ENCODE results near the gene CHRNA1. TPM values are rescaled to one million over a fixed set of nuclear protein-coding genes. Genes with fewer than 3 reads are reported as not detected.

CHRNA1 gene
- total RNA-seq, 4 donors from 2014 or later = 0.17 TPM; not detected in 3

DNA sequence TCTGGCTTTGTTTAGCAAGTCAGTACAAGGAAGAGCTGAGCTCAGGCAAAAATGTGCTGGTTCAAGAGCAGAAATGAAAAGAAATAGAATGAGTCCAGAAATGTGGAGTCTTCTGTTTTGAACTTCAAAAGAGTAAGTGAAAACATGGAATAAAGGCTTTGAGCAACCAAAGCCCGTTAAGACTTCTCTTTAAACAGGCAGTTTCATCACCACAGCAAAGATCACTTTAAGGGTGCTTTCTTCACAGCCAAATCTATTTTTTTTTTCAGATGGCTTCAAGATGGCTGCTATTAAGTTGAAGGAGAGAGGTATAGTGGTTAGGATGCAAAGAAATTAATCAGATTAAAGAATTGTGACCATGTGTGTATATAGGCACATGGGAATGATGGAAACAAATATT, 2.0 kb upstream of the CHRNA1 start:
- whole genome bisulfite sequencing, 2 donors = 48 to 52% methylated on average over 1 of the region's 1 CpG
- intact Hi-C loops (cut with DNase I; ENCODE audit: low total_unique reads) = no loop called here
- DNase-seq (ENCODE audit: low spot score in 2 of 2) = no peak
- TF ChIP-seq, protein P1, sequence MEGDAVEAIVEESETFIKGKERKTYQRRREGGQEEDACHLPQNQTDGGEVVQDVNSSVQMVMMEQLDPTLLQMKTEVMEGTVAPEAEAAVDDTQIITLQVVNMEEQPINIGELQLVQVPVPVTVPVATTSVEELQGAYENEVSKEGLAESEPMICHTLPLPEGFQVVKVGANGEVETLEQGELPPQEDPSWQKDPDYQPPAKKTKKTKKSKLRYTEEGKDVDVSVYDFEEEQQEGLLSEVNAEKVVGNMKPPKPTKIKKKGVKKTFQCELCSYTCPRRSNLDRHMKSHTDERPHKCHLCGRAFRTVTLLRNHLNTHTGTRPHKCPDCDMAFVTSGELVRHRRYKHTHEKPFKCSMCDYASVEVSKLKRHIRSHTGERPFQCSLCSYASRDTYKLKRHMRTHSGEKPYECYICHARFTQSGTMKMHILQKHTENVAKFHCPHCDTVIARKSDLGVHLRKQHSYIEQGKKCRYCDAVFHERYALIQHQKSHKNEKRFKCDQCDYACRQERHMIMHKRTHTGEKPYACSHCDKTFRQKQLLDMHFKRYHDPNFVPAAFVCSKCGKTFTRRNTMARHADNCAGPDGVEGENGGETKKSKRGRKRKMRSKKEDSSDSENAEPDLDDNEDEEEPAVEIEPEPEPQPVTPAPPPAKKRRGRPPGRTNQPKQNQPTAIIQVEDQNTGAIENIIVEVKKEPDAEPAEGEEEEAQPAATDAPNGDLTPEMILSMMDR (IDR thresholded peaks at IDR 0.05) = no peak
- no peak for TF ChIP-seq POLR2A (IDR thresholded peaks at IDR 0.05)
- H3K4me3 ChIP-seq (ENCODE audit: low read depth, poor library complexity, severe bottlenecking) = no peak overlapping the region

DNA sequence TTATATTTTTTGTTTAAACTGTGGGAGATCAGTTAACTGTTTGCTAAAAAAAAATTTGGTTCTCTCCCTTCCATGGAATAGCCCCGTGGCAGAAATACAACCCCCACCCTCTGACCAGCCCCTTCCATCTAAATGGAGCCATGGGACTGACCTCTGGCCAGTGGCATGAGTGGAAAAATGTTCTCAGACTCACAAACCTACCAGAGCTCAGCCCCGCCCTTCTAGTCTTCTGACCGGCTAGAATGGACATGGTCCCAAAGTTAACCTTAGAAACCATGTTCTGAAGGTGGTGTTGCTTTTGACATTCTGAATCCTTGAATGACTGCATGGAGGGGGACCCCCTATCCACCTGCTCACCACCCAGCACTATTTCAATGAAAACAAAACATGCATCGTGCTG, 1.3 kb upstream of the CHRNA1 start:
- 74% methylated on average over 4 of the region's 4 CpGs for WGBS, 2 donors
- H3K4me3 ChIP-seq (ENCODE audit: low read depth, poor library complexity, severe bottlenecking) = no peak overlapping the region
- intact Hi-C loops (cut with DNase I; ENCODE audit: low total_unique reads) = no loop called here
- peak in 1 of 2 donors; percentile 73 for DNase-seq (ENCODE audit: low spot score in 2 of 2)
- TF ChIP-seq, protein P1 (IDR thresholded peaks at IDR 0.05) = no peak
- TF ChIP-seq POLR2A (IDR thresholded peaks at IDR 0.05) = no peak

DNA sequence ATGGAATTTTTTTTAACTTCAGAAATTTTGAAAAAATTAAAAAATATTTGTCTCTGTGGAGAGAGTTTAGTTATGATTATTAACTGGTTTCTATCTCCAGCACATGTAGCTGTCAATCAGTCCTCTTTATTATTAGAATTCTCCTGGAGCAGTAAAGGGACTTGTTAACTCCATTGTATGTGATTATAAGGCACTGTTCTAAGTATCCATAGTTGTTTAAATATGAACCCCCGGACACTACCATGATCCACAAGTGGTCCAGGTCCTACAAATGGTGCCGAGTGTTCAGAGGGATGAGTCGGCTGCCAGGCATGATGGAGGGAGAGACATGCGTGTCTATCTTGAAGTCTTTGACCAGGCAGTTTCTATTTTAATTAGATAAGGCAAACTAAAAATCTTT, 492 bp downstream of the CHRNA1 start:
- 93 to 95% methylated on average over 4 of the region's 4 CpGs for WGBS, 2 donors
- TF ChIP-seq, protein P1 (IDR thresholded peaks at IDR 0.05) = no peak
- TF ChIP-seq POLR2A (IDR thresholded peaks at IDR 0.05) = no peak
- peak in 1 of 2 donors; percentile 13 for DNase-seq (ENCODE audit: low spot score in 2 of 2)
- intact Hi-C loops (cut with DNase I; ENCODE audit: low total_unique reads) = no loop called here
- no peak overlapping the region for H3K4me3 ChIP-seq (ENCODE audit: low read depth, poor library complexity, severe bottlenecking)

DNA sequence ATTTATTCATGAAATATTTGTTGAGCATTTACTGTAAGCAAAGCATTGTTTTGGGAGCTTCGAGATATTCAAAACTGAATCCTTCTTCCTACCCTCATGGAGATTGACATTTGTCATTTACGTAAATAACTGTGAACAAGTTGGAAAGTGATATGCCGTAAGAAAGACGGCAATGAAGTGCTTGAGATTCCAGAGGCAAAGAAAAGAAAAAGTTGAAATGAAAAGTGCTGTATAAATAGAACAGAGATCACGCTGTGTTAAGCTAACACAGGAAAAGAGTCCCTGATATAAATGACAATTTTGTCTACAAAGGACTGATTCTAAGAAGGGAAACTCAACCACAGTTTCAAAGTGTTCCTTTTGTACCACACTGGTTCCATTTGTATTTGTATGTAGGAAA, 1.8 kb downstream of the CHRNA1 start:
- no peak for DNase-seq (ENCODE audit: low spot score in 2 of 2)
- no peak overlapping the region for H3K4me3 ChIP-seq (ENCODE audit: low read depth, poor library complexity, severe bottlenecking)
- WGBS, 2 donors = 79 to 83% methylated on average over 5 of the region's 5 CpGs
- intact Hi-C loops (cut with DNase I; ENCODE audit: low total_unique reads) = no loop called here
- TF ChIP-seq POLR2A (IDR thresholded peaks at IDR 0.05) = no peak
- TF ChIP-seq, protein P1 (IDR thresholded peaks at IDR 0.05) = no peak

DNA sequence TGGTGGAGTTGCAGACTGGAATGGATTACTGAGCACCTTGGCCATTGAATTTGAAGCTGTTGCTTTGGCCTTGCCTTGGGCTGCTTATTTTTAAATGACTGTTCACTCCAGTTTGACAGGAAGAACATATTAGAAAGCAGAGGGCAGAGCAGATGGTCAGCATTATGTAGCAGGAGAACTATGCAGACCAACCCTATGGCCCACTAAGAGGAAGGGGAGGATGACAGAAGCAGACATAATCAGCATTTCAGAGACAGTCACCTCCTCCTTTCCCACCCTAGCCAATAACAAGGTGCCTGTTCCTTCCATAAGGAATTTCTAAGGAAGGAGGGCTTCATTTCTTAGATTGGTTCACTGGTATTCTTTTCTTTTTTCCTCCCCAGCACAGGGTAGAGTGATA, 2.4 kb downstream of the CHRNA1 start:
- no peak for DNase-seq (ENCODE audit: low spot score in 2 of 2)
- H3K4me3 ChIP-seq (ENCODE audit: low read depth, poor library complexity, severe bottlenecking) = no peak overlapping the region
- intact Hi-C loops (cut with DNase I; ENCODE audit: low total_unique reads) = no loop called here
- TF ChIP-seq POLR2A (IDR thresholded peaks at IDR 0.05) = no peak
- TF ChIP-seq, protein P1 (IDR thresholded peaks at IDR 0.05) = no peak

DNA sequence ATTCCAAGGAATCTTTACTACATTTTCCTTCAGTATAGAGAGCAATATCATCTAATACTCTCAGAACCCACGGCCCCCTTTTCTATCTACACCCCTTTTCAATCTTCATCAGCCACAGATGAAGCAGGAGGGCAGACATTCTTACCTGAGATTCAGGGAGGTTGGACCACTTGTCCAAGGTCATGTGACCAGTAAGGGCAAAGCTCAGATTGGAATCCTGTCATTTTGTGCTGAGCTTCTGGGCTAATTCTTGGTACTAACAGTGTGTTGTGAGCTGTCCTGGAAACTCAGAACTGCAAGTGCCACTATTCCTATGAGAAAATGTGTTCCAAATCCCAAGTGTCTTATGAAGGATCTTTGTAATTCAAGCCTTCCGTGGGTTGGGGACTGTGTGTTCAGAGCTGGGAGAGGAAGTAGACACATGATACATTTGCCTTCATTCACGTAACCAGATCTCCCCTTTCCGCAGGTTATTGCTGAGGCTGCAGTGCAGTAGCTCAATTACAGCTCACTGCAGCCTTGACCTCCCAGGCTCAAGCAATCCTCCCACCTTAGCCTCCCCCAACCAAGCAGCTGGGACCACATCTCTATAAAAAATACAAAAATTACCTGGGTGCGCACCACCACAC, 3.3 kb downstream of the CHRNA1 start:
- H3K4me3 ChIP-seq (ENCODE audit: low read depth, poor library complexity, severe bottlenecking) = no peak overlapping the region
- intact Hi-C loops (cut with DNase I; ENCODE audit: low total_unique reads) = no loop called here
- WGBS, 2 donors = 86 to 90% methylated on average over 5 of the region's 5 CpGs
- peak in 1 of 2 donors; percentile 26 for DNase-seq (ENCODE audit: low spot score in 2 of 2)
- no peak for TF ChIP-seq POLR2A (IDR thresholded peaks at IDR 0.05)
- TF ChIP-seq, protein P1 (IDR thresholded peaks at IDR 0.05) = no peak

Measured in lower leg skin (tissue), 4 donors.